ENCODE measurements around the gene EN1.

The EN1 gene

GRCh38 chr2:118832071-118832790, 15.2 kb downstream of the EN1 start:
- Histone ChIP-seq H2BK12ac (ENCODE audit: low read length) (no peak overlapping the region), H3K27ac (ENCODE audit: low read depth, low read length) (no peak overlapping the region), H2AFZ (ENCODE audit: insufficient read depth, low read length, poor library complexity) (no peak overlapping the region), H3K4ac (ENCODE audit: low read depth, low read length) (no peak overlapping the region), H3K4me2 (ENCODE audit: low read length) (no peak overlapping the region), H3K18ac (ENCODE audit: low read length) (no peak overlapping the region), H3K79me2 (ENCODE audit: control insufficient read depth, insufficient read depth, low read length, poor library complexity) (no peaks in the 10 kb centered on the region), H3K4me3 (ENCODE audit: low read depth, low read length) (no peak overlapping the region), H3K9ac (ENCODE audit: low read length) (no peak overlapping the region), H3K23ac (ENCODE audit: low read length) (no peak overlapping the region), H3K14ac (ENCODE audit: low read length) (no peak overlapping the region), H3K36me3 (ENCODE audit: control insufficient read depth in 1 of 2, insufficient read depth in 2 of 2, low read length in 2 of 2) (no peaks in the 10 kb centered on the region), H3K27me3 (ENCODE audit: insufficient read depth, low read length) (peaks cover 42% of the 10 kb centered on the region), H3K9me3 (ENCODE audit: insufficient read depth, low read depth, low read length) (peaks cover 2% of the 10 kb centered on the region), H4K8ac (ENCODE audit: low read depth, low read length) (no peak overlapping the region), H3K79me1 (ENCODE audit: low read length) (peaks cover 3% of the 10 kb centered on the region), H3K4me1 (ENCODE audit: control insufficient read depth in 1 of 2, insufficient read depth in 2 of 2, low read length in 2 of 2) (peaks cover 23% of the 10 kb centered on the region in 2 experiments), H4K91ac (ENCODE audit: low read depth, low read length) (no peak overlapping the region), H4K12ac (ENCODE audit: low read depth, low read length) (no peak overlapping the region), H2BK120ac (ENCODE audit: insufficient read depth, low read length, poor library complexity) (no peak overlapping the region), H2AK5ac (ENCODE audit: low read length) (no peak overlapping the region), H2BK5ac (ENCODE audit: low read depth, low read length, poor library complexity) (no peak overlapping the region)
- no CpG with 5 or more reads among the region's 10 CpGs for WGBS (ENCODE audit: extremely low coverage, insufficient coverage, insufficient read length)
- DNase-seq = no peak

DNA sequence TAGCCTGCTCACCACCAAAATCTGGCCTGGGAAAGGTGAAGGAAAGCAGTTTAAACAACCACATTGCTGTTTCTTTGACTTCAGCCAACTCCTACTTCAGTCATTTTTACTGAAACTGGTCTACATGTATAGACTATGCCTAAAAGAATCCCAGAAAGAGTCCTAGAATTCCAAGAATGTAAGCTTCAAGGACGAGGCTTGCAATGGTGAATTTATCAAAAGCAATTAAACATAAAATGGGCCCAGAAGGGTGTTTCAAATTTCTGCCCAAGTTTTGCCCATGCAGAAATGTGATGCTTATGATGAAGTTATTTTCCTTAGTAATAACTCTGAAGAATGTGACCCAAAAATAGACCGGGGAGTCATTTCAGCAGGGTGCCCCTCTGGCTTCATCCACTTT, 16.6 kb downstream of the EN1 start:
- no peak for DNase-seq
- Histone ChIP-seq H3K14ac (ENCODE audit: low read length) (no peak overlapping the region), H2BK12ac (ENCODE audit: low read length) (no peak overlapping the region), H3K23ac (ENCODE audit: low read length) (no peak overlapping the region), H3K4ac (ENCODE audit: low read depth, low read length) (no peak overlapping the region), H3K36me3 (ENCODE audit: control insufficient read depth in 1 of 2, insufficient read depth in 2 of 2, low read length in 2 of 2) (no peaks in the 10 kb centered on the region), H3K4me3 (ENCODE audit: low read depth, low read length) (no peak overlapping the region), H3K9ac (ENCODE audit: low read length) (no peak overlapping the region), H4K8ac (ENCODE audit: low read depth, low read length) (no peak overlapping the region), H3K27ac (ENCODE audit: low read depth, low read length) (no peak overlapping the region), H3K9me3 (ENCODE audit: insufficient read depth, low read depth, low read length) (peaks cover 2% of the 10 kb centered on the region), H3K79me2 (ENCODE audit: control insufficient read depth, insufficient read depth, low read length, poor library complexity) (no peaks in the 10 kb centered on the region), H3K4me1 (ENCODE audit: control insufficient read depth in 1 of 2, insufficient read depth in 2 of 2, low read length in 2 of 2) (peaks cover 18 to 22% of the 10 kb centered on the region in 2 experiments), H4K12ac (ENCODE audit: low read depth, low read length) (no peak overlapping the region), H3K79me1 (ENCODE audit: low read length) (peaks cover 3% of the 10 kb centered on the region), H2BK5ac (ENCODE audit: low read depth, low read length, poor library complexity) (no peak overlapping the region), H2AFZ (ENCODE audit: insufficient read depth, low read length, poor library complexity) (no peak overlapping the region), H2BK120ac (ENCODE audit: insufficient read depth, low read length, poor library complexity) (no peak overlapping the region), H4K91ac (ENCODE audit: low read depth, low read length) (no peak overlapping the region), H2AK5ac (ENCODE audit: low read length) (no peak overlapping the region), H3K27me3 (ENCODE audit: insufficient read depth, low read length) (peaks cover 29% of the 10 kb centered on the region), H3K4me2 (ENCODE audit: low read length) (no peak overlapping the region), H3K18ac (ENCODE audit: low read length) (no peak overlapping the region)
- WGBS (ENCODE audit: extremely low coverage, insufficient coverage, insufficient read length) = no CpG with 5 or more reads among the region's 2 CpGs

DNA sequence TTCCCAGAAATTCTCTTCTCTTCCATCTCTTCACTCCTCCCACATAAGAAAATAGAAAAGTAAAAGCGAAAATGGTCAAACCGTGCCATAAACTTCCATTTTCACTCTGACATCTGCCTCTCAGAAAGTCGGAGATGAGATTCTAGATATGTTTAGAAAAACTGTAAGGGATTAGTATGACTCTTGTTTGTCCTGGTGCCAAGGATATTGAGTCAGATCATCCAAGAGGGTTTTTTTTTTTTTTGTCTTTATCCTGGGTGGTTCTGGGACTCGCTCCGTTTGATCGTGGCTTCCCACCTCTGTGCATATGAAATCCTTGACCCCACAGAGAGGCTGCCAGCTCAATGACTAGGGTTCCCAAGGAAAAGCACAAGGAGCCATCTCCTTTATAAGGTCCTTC, 17.3 kb downstream of the EN1 start:
- Histone ChIP-seq H3K9ac (ENCODE audit: low read length) (no peak overlapping the region), H3K27me3 (ENCODE audit: insufficient read depth, low read length) (peaks cover 21% of the 10 kb centered on the region), H3K79me2 (ENCODE audit: control insufficient read depth, insufficient read depth, low read length, poor library complexity) (no peaks in the 10 kb centered on the region), H3K27ac (ENCODE audit: low read depth, low read length) (no peak overlapping the region), H4K91ac (ENCODE audit: low read depth, low read length) (no peak overlapping the region), H3K4ac (ENCODE audit: low read depth, low read length) (no peak overlapping the region), H2BK12ac (ENCODE audit: low read length) (no peak overlapping the region), H3K14ac (ENCODE audit: low read length) (no peak overlapping the region), H3K79me1 (ENCODE audit: low read length) (no peaks in the 10 kb centered on the region), H2AK5ac (ENCODE audit: low read length) (no peak overlapping the region), H4K8ac (ENCODE audit: low read depth, low read length) (no peak overlapping the region), H4K12ac (ENCODE audit: low read depth, low read length) (no peak overlapping the region), H3K23ac (ENCODE audit: low read length) (no peak overlapping the region), H3K4me2 (ENCODE audit: low read length) (no peak overlapping the region), H2BK120ac (ENCODE audit: insufficient read depth, low read length, poor library complexity) (no peak overlapping the region), H3K9me3 (ENCODE audit: insufficient read depth, low read depth, low read length) (peaks cover 2% of the 10 kb centered on the region), H3K18ac (ENCODE audit: low read length) (no peak overlapping the region), H3K36me3 (ENCODE audit: control insufficient read depth in 1 of 2, insufficient read depth in 2 of 2, low read length in 2 of 2) (no peaks in the 10 kb centered on the region), H3K4me3 (ENCODE audit: low read depth, low read length) (no peak overlapping the region), H2BK5ac (ENCODE audit: low read depth, low read length, poor library complexity) (no peak overlapping the region), H2AFZ (ENCODE audit: insufficient read depth, low read length, poor library complexity) (no peak overlapping the region), H3K4me1 (ENCODE audit: control insufficient read depth in 1 of 2, insufficient read depth in 2 of 2, low read length in 2 of 2) (peaks cover 10 to 14% of the 10 kb centered on the region in 2 experiments)
- no CpG with 5 or more reads among the region's 6 CpGs for WGBS (ENCODE audit: extremely low coverage, insufficient coverage, insufficient read length)
- DNase-seq = no peak

DNA sequence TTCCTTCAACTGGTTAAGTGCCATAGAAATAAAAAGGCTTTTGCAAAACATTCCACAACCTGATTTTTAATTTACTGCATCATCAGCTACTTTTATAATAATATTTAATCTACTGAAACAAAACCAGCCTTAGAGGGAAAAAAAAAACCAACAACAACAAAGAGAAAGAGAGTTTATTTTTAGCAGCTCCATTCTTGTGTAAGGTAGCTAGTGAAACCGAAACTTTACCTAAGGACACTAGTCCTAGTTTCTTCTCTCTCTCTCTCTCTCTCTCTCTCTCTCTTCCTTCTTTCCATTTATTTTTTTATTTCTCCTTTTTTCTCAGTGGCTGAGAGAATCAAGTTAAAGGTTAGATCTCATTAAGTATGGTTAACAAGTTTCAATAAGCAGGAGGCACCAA, 21.4 kb downstream of the EN1 start:
- H3K4me2 ChIP-seq (ENCODE audit: low read length) = no peak overlapping the region
- no peak overlapping the region for H2AFZ ChIP-seq (ENCODE audit: insufficient read depth, low read length, poor library complexity)
- H3K14ac ChIP-seq (ENCODE audit: low read length) = no peak overlapping the region
- no peaks in the 10 kb centered on the region for H3K4me1 ChIP-seq (ENCODE audit: control insufficient read depth in 1 of 2, insufficient read depth in 2 of 2, low read length in 2 of 2)
- no peak overlapping the region for H3K4me3 ChIP-seq (ENCODE audit: low read depth, low read length)
- WGBS (ENCODE audit: extremely low coverage, insufficient coverage, insufficient read length) = no CpG with 5 or more reads among the region's 1 CpG
- no peak overlapping the region for H3K4ac ChIP-seq (ENCODE audit: low read depth, low read length)
- no peak overlapping the region for H3K27ac ChIP-seq (ENCODE audit: low read depth, low read length)
- no peaks in the 10 kb centered on the region for H3K79me1 ChIP-seq (ENCODE audit: low read length)
- no peak overlapping the region for H2BK12ac ChIP-seq (ENCODE audit: low read length)
- H3K9ac ChIP-seq (ENCODE audit: low read length) = no peak overlapping the region
- DNase-seq = no peak
- no peak overlapping the region for H4K91ac ChIP-seq (ENCODE audit: low read depth, low read length)
- no peak overlapping the region for H4K12ac ChIP-seq (ENCODE audit: low read depth, low read length)
- H3K27me3 ChIP-seq (ENCODE audit: insufficient read depth, low read length) = no peaks in the 10 kb centered on the region
- no peak overlapping the region for H2BK120ac ChIP-seq (ENCODE audit: insufficient read depth, low read length, poor library complexity)
- H3K23ac ChIP-seq (ENCODE audit: low read length) = no peak overlapping the region
- H3K36me3 ChIP-seq (ENCODE audit: control insufficient read depth in 1 of 2, insufficient read depth in 2 of 2, low read length in 2 of 2) = no peaks in the 10 kb centered on the region
- H4K8ac ChIP-seq (ENCODE audit: low read depth, low read length) = no peak overlapping the region
- no peak overlapping the region for H2AK5ac ChIP-seq (ENCODE audit: low read length)
- H3K9me3 ChIP-seq (ENCODE audit: insufficient read depth, low read depth, low read length) = no peaks in the 10 kb centered on the region
- no peaks in the 10 kb centered on the region for H3K79me2 ChIP-seq (ENCODE audit: control insufficient read depth, insufficient read depth, low read length, poor library complexity)
- no peak overlapping the region for H2BK5ac ChIP-seq (ENCODE audit: low read depth, low read length, poor library complexity)
- no peak overlapping the region for H3K18ac ChIP-seq (ENCODE audit: low read length)

Measured in trophoblast cell (in vitro differentiated cells and primary cell).